ENCODE measurements around the gene ANKMY1. TPM values are rescaled to one million over a fixed set of nuclear protein-coding genes. Genes with fewer than 3 reads are reported as not detected.

ANKMY1 gene
- total and polyA plus RNA-seq, 11 donors = 2.4 to 11.7 (median 5.5) TPM

- Histone ChIP-seq H3K27me3 (peaks cover 0 to 7% (median 0%) of the 10 kb centered on the region in 9 donors), H3K9me3 (no peaks in the 10 kb centered on the region), H3K36me3 (peaks cover 0 to 20% (median 10%) of the 10 kb centered on the region in 9 donors), H3K27ac (no peak overlapping the region), H3K4me1 (peaks cover 0 to 11% (median 4%) of the 10 kb centered on the region in 12 donors), H3K4me3 (no peak overlapping the region)
- TF ChIP-seq, protein P1, sequence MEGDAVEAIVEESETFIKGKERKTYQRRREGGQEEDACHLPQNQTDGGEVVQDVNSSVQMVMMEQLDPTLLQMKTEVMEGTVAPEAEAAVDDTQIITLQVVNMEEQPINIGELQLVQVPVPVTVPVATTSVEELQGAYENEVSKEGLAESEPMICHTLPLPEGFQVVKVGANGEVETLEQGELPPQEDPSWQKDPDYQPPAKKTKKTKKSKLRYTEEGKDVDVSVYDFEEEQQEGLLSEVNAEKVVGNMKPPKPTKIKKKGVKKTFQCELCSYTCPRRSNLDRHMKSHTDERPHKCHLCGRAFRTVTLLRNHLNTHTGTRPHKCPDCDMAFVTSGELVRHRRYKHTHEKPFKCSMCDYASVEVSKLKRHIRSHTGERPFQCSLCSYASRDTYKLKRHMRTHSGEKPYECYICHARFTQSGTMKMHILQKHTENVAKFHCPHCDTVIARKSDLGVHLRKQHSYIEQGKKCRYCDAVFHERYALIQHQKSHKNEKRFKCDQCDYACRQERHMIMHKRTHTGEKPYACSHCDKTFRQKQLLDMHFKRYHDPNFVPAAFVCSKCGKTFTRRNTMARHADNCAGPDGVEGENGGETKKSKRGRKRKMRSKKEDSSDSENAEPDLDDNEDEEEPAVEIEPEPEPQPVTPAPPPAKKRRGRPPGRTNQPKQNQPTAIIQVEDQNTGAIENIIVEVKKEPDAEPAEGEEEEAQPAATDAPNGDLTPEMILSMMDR (IDR thresholded peaks at IDR 0.05) = no peak
- no peak for TF ChIP-seq POLR2A (IDR thresholded peaks at IDR 0.05)
- ATAC-seq = no peak
- intact Hi-C loops (cut with DNase I) = loop anchor here in 6 of 10 donors (10.0 kb wide), 2 partner anchors 186 to 316 kb away; no protein-coding TSS in a partner anchor
- WGBS, 4 donors = 91 to 93% (median 91%) methylated on average over 5 of the region's 5 CpGs
- DNase-seq = no peak
Measured at GRCh38 chr2:240518981-240519380, 38.8 kb downstream of the ANKMY1 start.

DNA sequence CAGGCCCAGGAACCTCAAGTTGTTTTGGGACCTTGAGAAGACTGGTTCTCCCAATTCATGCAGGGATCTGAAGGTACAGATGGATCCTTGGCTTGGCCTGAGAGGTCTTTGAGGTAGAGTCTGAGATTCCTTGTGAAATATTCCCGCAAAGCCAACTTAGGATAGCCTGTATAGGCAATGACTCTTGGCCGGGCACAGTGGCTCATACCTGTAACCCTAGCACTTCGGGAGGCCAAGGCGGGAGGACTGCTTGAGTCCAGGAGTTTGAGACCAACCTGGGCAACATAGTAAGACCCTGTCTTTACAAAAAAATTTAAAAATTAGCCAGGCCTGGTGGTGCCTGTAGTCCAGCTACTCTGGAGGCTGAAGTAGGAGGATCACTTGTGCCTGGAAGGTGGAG lies 40.4 kb downstream of the ANKMY1 start:
- 97 to 100% (median 97%) methylated on average over 4 of the region's 4 CpGs for WGBS, 4 donors
- peaks cover 0 to 8% (median 0%) of the 10 kb centered on the region in 9 donors for H3K36me3 ChIP-seq
- TF ChIP-seq POLR2A (IDR thresholded peaks at IDR 0.05) = no peak
- TF ChIP-seq, protein P1 (IDR thresholded peaks at IDR 0.05) = no peak
- no peak overlapping the region for H3K4me3 ChIP-seq
- DNase-seq (no peak), ATAC-seq (no peak)
- no peaks in the 10 kb centered on the region for H3K9me3 ChIP-seq
- H3K27me3 ChIP-seq = peaks cover 0 to 7% (median 0%) of the 10 kb centered on the region in 9 donors
- intact Hi-C loops (cut with DNase I) = loop anchor here in 6 of 10 donors (10.0 kb wide), 2 partner anchors 187 to 317 kb away; no protein-coding TSS in a partner anchor
- no peak overlapping the region for H3K27ac ChIP-seq
- H3K4me1 ChIP-seq = peaks cover 0 to 14% (median 6%) of the 10 kb centered on the region in 12 donors

DNA sequence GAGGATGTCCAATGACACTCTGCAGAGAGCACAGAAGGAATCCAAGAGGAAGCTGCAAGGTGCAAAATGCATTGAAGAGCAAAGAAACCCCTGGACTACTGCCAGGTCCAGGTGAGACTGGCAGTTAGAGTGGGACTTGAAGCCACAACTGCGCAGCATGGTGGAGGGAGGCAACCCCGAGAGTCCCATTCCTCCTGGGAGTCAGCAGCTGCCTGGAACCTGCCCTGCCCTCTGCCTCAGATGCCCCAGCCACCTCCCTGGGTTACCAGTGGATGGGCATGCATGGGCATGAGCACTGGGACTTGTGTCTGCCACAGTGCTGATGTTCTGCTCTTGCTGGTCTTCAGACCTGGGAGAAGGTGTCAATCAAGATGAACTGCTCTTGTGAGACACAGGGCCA lies 43.2 kb downstream of the ANKMY1 start:
- 95 to 96% (median 96%) methylated on average over 2 of the region's 2 CpGs for WGBS, 4 donors
- DNase-seq (no peak), ATAC-seq (no peak)
- H3K4me3 ChIP-seq = no peak overlapping the region
- peaks cover 0 to 23% (median 0%) of the 10 kb centered on the region in 9 donors for H3K36me3 ChIP-seq
- H3K4me1 ChIP-seq = peaks cover 0 to 9% (median 2%) of the 10 kb centered on the region in 12 donors
- no peak overlapping the region for H3K27ac ChIP-seq
- TF ChIP-seq POLR2A (IDR thresholded peaks at IDR 0.05) = no peak
- TF ChIP-seq, protein P1 (IDR thresholded peaks at IDR 0.05) = no peak
- peaks cover 0 to 3% (median 0%) of the 10 kb centered on the region in 9 donors for H3K27me3 ChIP-seq
- intact Hi-C loops (cut with DNase I) = loop anchor here in 9 of 10 donors (5.0 to 10.0 kb wide), 4 partner anchors 188 to 328 kb away; no protein-coding TSS in a partner anchor
- H3K9me3 ChIP-seq = no peaks in the 10 kb centered on the region

DNA sequence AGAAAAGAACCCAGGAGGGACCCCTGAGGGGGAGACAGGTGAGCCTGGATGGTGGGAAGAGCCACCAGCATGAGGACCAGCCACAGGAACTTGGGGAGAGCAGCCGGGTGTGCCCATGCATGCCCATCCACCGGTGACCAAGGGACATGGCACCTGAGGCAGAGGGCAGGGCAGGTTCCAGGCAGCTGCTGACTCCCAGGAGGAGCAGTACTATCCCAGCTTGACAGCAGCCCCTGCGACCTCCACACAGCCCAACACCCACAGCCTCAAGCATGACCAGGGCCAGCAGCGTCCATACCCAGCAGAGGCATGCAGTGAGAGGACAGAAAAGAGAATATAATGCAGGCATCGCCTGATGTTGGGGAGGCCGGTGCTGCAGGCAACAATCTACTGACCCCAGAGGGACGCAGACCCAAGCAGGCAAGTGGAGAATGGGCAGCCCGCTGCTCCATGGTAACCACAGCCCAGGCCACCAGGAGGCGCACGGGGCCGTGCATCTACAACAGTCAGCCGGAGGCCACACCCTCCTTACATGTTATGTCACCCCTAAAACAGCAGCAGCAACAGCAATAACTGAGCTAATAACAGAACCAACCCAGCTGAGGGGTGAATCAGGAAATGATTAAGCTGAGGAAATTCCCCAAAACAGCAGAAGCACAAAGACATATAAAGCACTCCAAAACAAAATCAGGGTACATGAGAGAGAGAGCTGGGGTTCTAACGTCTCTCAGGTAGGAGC lies 44.1 kb downstream of the ANKMY1 start:
- WGBS, 4 donors = 32 to 42% (median 41%) methylated on average over 9 to 13 of the region's 13 CpGs

More for the DNA sequence above, 44.1 kb downstream of the ANKMY1 start:
- Histone ChIP-seq H3K4me1 (peaks cover 0 to 9% (median 1%) of the 10 kb centered on the region in 12 donors), H3K36me3 (peaks cover 0 to 29% (median 0%) of the 10 kb centered on the region in 9 donors), H3K27me3 (no peaks in the 10 kb centered on the region), H3K4me3 (no peak overlapping the region), H3K9me3 (no peaks in the 10 kb centered on the region), H3K27ac (no peak overlapping the region)
- intact Hi-C loops (cut with DNase I) = loop anchor here in 9 of 10 donors (5.0 to 10.0 kb wide), 4 partner anchors 189 to 329 kb away; no protein-coding TSS in a partner anchor
- peak; percentile 65 to 96 (median 93) for ATAC-seq
- peak; percentile 74 to 90 (median 86) for DNase-seq
- TF ChIP-seq, protein P1 (IDR thresholded peaks at IDR 0.05) = peak; percentile 76 to 87 (median 80)
- no peak for TF ChIP-seq POLR2A (IDR thresholded peaks at IDR 0.05)
